Suprapubic skin (tissue), 4 donors: Measurements from ENCODE around the gene OSBPL7. TPM values are rescaled to one million over a fixed set of nuclear protein-coding genes. Genes with fewer than 3 reads are reported as not detected.

Source experiments
- DNase-seq, 2 donors: peaks; one replicate each; pipeline ENCODE4 v3.0.0-alpha.2; 2019; ENCODE audit warnings: low spot score in 2 of 2
- H3K27ac ChIP-seq: fragments of 200-600 bp; sonication (generic); one replicate; pipeline ENCODE4 v1.5.1; 2019
- H3K27me3 ChIP-seq: fragments of 200-600 bp; sonication (generic); one replicate; pipeline ENCODE4 v1.5.1; 2019
- H3K36me3 ChIP-seq: fragments of 200-600 bp; sonication (generic); one replicate; pipeline ENCODE4 v1.5.1; 2019
- H3K4me1 ChIP-seq: fragments of 200-600 bp; sonication (generic); one replicate; pipeline ENCODE4 v1.5.1; 2019
- H3K4me3 ChIP-seq: fragments of 200-600 bp; sonication (generic); one replicate; pipeline ENCODE4 v1.5.1; 2019; ENCODE audit warnings: mild to moderate bottlenecking
- H3K9me3 ChIP-seq: fragments of 200-600 bp; sonication (generic); one replicate; pipeline ENCODE4 v1.5.1; 2019
- EP300 ChIP-seq: sonication (generic); formaldehyde crosslinking; IDR thresholded peaks from one replicate; pipeline ENCODE4 v1.6.1; 2017; ENCODE audit warnings: antibody characterized with exemption
- POLR2A ChIP-seq, 2 donors: fragments of 450-650 bp; IDR thresholded peaks; one replicate each; pipeline ENCODE4 v1.6.1; 2017; ENCODE audit warnings: antibody characterized with exemption in 2 of 2, mild to moderate bottlenecking in 2 of 2, moderate library complexity in 2 of 2
- POLR2AphosphoS5 ChIP-seq, 3 donors: sonication (generic); formaldehyde crosslinking; IDR thresholded peaks; one replicate each; pipeline ENCODE4 v1.6.1; 2017; ENCODE audit warnings: antibody characterized with exemption in 3 of 3
- WGBS: methylation state at CpG from one replicate; pipeline ENCODE4 v1.1.5; 2018; 5-methylcytosine and 5-hydroxymethylcytosine counted together
- total RNA-seq, 4 donors: library from RNA; depleted of rRNA; stranded (reverse); fragments of >200 nt; gene quantifications; one replicate each; pipeline ENCODE4 v1.1.0, GENCODE V29; 2016
- TF ChIP-seq, protein P1 (sequence below), 2 donors: fragments of 200-600 bp in 1 of 2; fragments of 450-650 bp in 1 of 2; sonication (generic) in 1 of 2; IDR thresholded peaks; one replicate each; pipeline ENCODE4 v1.5.1; 2016 to 2019; ENCODE audit warnings: antibody characterized with exemption in 2 of 2, mild to moderate bottlenecking in 1 of 2, moderate library complexity in 1 of 2

OSBPL7 gene
- total RNA-seq, 4 donors from 2014 or later, result 1.3 to 2.0 (median 1.6) TPM

DNA sequence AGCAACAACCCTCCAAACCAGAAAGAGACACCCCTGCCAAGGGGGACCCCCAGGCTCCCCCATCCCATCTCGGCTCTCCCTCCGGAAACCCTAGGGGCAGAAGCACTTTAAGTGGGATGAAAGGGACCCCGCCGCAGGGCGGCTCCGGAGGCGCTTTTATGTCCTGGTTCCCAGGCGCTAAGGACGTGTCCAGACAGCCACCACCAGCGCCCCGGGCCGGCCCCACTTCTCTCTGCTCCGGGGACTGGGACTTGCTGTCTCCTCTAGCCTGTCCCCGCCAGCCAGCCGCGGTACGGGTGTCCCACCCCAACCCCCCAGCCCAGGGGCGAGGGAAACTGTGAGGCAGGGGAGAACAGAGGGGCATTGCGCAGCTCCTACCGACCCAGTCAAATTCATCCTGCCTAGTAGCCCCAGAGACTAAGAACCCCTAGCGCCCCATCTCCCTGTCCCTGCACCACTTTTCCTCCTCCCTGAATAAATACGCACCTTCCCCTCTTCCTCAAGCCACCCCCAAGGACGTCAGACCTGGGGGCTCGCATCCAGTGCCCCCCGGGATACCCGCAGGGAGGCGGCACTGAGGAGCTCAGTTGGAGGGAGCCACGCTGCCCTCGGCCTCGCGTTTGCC lies 25.2 kb upstream of the OSBPL7 start:
- DNase-seq, result no peak
- peak overlapping the region; percentile 4 for H3K4me3 ChIP-seq
- 25% methylated on average over 26 of the region's 31 CpGs for whole genome bisulfite sequencing
- no peak overlapping the region for H3K27ac ChIP-seq
- no peaks in the 10 kb centered on the region for H3K9me3 ChIP-seq
- H3K4me1 ChIP-seq, result peaks cover 53% of the 10 kb centered on the region
- H3K36me3 ChIP-seq, result no peaks in the 10 kb centered on the region
- no peak for TF ChIP-seq EP300
- TF ChIP-seq POLR2A (IDR thresholded peaks at IDR 0.05), result no peak
- TF ChIP-seq, protein P1, sequence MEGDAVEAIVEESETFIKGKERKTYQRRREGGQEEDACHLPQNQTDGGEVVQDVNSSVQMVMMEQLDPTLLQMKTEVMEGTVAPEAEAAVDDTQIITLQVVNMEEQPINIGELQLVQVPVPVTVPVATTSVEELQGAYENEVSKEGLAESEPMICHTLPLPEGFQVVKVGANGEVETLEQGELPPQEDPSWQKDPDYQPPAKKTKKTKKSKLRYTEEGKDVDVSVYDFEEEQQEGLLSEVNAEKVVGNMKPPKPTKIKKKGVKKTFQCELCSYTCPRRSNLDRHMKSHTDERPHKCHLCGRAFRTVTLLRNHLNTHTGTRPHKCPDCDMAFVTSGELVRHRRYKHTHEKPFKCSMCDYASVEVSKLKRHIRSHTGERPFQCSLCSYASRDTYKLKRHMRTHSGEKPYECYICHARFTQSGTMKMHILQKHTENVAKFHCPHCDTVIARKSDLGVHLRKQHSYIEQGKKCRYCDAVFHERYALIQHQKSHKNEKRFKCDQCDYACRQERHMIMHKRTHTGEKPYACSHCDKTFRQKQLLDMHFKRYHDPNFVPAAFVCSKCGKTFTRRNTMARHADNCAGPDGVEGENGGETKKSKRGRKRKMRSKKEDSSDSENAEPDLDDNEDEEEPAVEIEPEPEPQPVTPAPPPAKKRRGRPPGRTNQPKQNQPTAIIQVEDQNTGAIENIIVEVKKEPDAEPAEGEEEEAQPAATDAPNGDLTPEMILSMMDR (IDR thresholded peaks at IDR 0.05), result no peak
- no peak for TF ChIP-seq POLR2AphosphoS5 (IDR thresholded peaks at IDR 0.05)
- H3K27me3 ChIP-seq, result peaks cover 62% of the 10 kb centered on the region

DNA sequence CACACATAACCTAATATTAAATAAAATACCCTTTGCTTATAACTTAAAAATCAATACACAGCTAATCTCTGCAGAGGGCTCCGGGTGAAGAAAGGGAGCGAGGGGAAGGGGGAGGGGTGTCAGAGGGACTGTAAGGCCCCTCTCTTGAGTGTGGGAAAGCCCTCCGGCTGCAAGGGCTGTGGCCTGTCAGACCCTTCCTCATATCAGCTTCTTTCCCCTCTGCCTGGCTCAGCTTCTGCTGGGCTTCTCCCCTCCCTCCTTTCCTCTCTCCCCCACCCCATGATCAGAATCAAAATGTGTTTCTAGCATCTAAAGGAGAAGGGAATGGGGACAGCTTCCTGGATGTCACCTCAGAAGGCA lies 24.1 kb upstream of the OSBPL7 start:
- WGBS, result 87% methylated on average over 3 of the region's 3 CpGs
- no peak overlapping the region for H3K4me3 ChIP-seq
- no peak for DNase-seq
- no peaks in the 10 kb centered on the region for H3K9me3 ChIP-seq
- H3K4me1 ChIP-seq, result peaks cover 49% of the 10 kb centered on the region
- TF ChIP-seq EP300, result no peak
- TF ChIP-seq, protein P1 (IDR thresholded peaks at IDR 0.05), result no peak
- H3K27me3 ChIP-seq, result peaks cover 52% of the 10 kb centered on the region
- H3K27ac ChIP-seq, result no peak overlapping the region
- H3K36me3 ChIP-seq, result no peaks in the 10 kb centered on the region

DNA sequence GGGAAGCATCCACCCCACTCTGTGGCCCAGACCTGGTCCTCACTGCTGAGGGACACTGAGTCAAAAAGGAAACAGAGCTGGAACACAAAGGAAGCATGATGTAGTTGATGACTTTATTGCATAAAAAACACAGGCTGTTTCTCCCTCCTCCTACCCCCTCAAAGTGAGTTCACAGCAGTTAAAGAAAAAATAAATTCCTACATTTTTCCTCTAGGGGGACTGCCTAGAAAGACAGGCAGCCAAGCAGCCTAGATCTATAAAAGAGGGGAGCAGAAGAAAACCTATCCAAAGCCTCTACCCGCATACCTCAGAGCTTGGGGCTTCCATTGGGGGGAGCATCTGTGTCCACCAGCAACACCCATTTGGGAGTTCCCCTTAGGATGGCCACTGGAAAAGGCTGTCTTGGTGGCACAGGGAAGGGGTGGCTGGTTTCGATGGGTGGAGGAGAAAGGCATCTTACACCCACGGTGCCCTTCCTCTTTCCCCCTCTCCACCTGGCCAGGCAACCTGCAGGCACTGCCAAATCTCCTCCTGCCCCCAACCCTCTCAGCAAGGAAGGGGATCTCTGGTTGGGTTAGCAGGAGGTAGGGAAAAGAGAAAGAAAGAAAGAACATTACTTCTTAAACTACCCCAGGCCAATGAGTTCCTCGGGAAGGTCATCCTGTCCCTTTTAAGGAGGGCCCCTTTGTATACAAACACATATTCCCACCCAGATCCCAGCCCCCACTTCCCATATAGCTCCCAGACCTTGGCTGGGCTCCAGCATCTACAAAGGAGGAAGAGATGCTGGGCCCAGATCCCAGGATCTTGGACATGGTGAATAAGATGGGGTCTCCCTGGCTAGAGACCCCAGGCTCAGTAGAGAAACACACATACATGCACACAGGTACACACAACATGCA lies 23.5 kb upstream of the OSBPL7 start:
- 74% methylated on average over 4 of the region's 4 CpGs for WGBS
- H3K36me3 ChIP-seq, result no peaks in the 10 kb centered on the region
- DNase-seq, result no peak
- peaks cover 46% of the 10 kb centered on the region for H3K27me3 ChIP-seq
- H3K9me3 ChIP-seq, result no peaks in the 10 kb centered on the region
- H3K4me3 ChIP-seq, result no peak overlapping the region
- no peak overlapping the region for H3K27ac ChIP-seq
- peaks cover 48% of the 10 kb centered on the region for H3K4me1 ChIP-seq
- TF ChIP-seq POLR2A (IDR thresholded peaks at IDR 0.05), result no peak
- TF ChIP-seq, protein P1 (IDR thresholded peaks at IDR 0.05), result no peak
- no peak for TF ChIP-seq POLR2AphosphoS5 (IDR thresholded peaks at IDR 0.05)
- TF ChIP-seq EP300, result no peak

DNA sequence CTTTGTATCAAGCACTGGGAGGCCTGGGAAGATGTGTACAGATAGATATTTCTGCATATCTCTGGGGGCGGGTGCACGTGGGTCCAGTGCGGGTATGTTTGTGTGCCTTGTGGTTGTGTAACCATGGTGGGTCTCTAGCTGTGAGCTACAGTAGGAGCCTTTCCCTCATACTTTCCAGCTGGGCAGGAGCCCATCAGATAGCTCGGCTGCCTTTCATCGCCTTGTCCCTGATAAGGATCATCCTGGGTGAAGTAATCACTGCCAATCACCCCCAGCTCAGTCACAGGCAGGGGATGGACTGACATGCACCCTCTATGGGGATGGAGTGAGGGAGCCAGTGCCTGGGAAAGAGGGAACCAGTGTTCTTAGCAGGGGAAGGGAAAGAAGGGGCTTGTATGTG lies 22.6 kb upstream of the OSBPL7 start:
- Histone ChIP-seq H3K4me3 (no peak overlapping the region), H3K27me3 (peaks cover 40% of the 10 kb centered on the region), H3K4me1 (peaks cover 53% of the 10 kb centered on the region), H3K27ac (no peak overlapping the region), H3K9me3 (no peaks in the 10 kb centered on the region), H3K36me3 (no peaks in the 10 kb centered on the region)
- no peak for DNase-seq
- 74% methylated on average over 5 of the region's 5 CpGs for WGBS
- TF ChIP-seq POLR2A (IDR thresholded peaks at IDR 0.05) (no peak), EP300 (no peak), POLR2AphosphoS5 (IDR thresholded peaks at IDR 0.05) (no peak)
- TF ChIP-seq, protein P1 (IDR thresholded peaks at IDR 0.05), result no peak

DNA sequence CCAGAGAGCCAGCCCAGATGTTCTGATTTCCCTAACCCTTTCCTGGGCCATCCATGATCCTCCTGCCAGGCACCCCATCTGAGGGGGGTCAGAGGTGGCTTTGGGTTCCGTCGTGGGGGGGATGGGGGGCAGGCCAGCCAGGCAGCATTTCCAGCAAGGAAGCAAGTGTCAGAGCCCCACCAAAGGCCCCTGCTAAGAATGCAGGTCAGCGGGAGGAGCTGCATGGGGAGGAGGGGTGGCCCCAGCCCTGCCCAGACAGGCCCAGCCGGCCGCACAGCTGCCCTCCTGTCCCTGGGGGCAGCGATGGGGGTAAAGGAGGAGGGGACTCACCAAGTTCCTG lies 21.8 kb upstream of the OSBPL7 start:
- Histone ChIP-seq H3K4me1 (peaks cover 53% of the 10 kb centered on the region), H3K36me3 (peaks cover 7% of the 10 kb centered on the region), H3K27ac (peak overlapping the region; percentile 40), H3K27me3 (peaks cover 34% of the 10 kb centered on the region), H3K4me3 (no peak overlapping the region), H3K9me3 (no peaks in the 10 kb centered on the region)
- no peak for DNase-seq
- no peak for TF ChIP-seq POLR2AphosphoS5 (IDR thresholded peaks at IDR 0.05)
- no peak for TF ChIP-seq POLR2A (IDR thresholded peaks at IDR 0.05)
- TF ChIP-seq, protein P1 (IDR thresholded peaks at IDR 0.05), result no peak
- no peak for TF ChIP-seq EP300
- 8% methylated on average over 6 of the region's 6 CpGs for WGBS
